ENCODE data around the gene SULT1C2. TPM values are rescaled to one million over a fixed set of nuclear protein-coding genes. Genes with fewer than 3 reads are reported as not detected.

The SULT1C2 gene
- total and polyA plus RNA-seq, 4 donors, result 0.07 to 8.9 (median 0.62) TPM

- H3K27ac ChIP-seq (ENCODE audit: low read depth in 1 of 2, low read length in 2 of 2), result no peak overlapping the region
- DNase-seq (ENCODE audit: low spot score), result no peak
- no peak for TF ChIP-seq HNF4A (conservative IDR thresholded peaks at IDR 0.05)
- TF ChIP-seq FOXA2 (IDR thresholded peaks at IDR 0.05), result no peak
- TF ChIP-seq RXRA (IDR thresholded peaks at IDR 0.05), result no peak
- TF ChIP-seq CTCF (IDR thresholded peaks at IDR 0.05; ENCODE audit: low read depth, low read length, missing input control), result no peak
- no peak overlapping the region for H3K9ac ChIP-seq (ENCODE audit: low read depth in 1 of 2, low read length in 2 of 2)
- peaks cover 0 to 5% (median 0%) of the 10 kb centered on the region in 4 donors for H3K27me3 ChIP-seq (ENCODE audit: control insufficient read depth in 4 of 4, insufficient read depth in 4 of 4, low read length in 3 of 4)
- WGBS, result 82% methylated on average over 2 of the region's 2 CpGs
- H3K9me3 ChIP-seq (ENCODE audit: control insufficient read depth in 4 of 4, low read length in 3 of 4), result no peaks in the 10 kb centered on the region
- H3K36me3 ChIP-seq (ENCODE audit: control insufficient read depth in 4 of 4, insufficient read depth in 3 of 4, low read depth in 1 of 4, low read length in 3 of 4), result no peaks in the 10 kb centered on the region
- H3K4me1 ChIP-seq (ENCODE audit: control insufficient read depth in 4 of 4, insufficient read depth in 4 of 4, low read length in 3 of 4), result no peaks in the 10 kb centered on the region
- no peak overlapping the region for H3K4me3 ChIP-seq (ENCODE audit: low read depth in 1 of 3, low read length in 3 of 3)
These were observed 60.9 kb downstream of the SULT1C2 start for GRCh38 chr2:108349571-108349928.

- Histone ChIP-seq H3K9me3 (ENCODE audit: control insufficient read depth in 4 of 4, low read length in 3 of 4) (no peaks in the 10 kb centered on the region), H3K4me1 (ENCODE audit: control insufficient read depth in 4 of 4, insufficient read depth in 4 of 4, low read length in 3 of 4) (no peaks in the 10 kb centered on the region), H3K9ac (ENCODE audit: low read depth in 1 of 2, low read length in 2 of 2) (no peak overlapping the region), H3K27ac (ENCODE audit: low read depth in 1 of 2, low read length in 2 of 2) (no peak overlapping the region), H3K36me3 (ENCODE audit: control insufficient read depth in 4 of 4, insufficient read depth in 3 of 4, low read depth in 1 of 4, low read length in 3 of 4) (no peaks in the 10 kb centered on the region), H3K4me3 (ENCODE audit: low read depth in 1 of 3, low read length in 3 of 3) (no peak overlapping the region), H3K27me3 (ENCODE audit: control insufficient read depth in 4 of 4, insufficient read depth in 4 of 4, low read length in 3 of 4) (peaks cover 0 to 5% (median 0%) of the 10 kb centered on the region in 4 donors)
- no peak for DNase-seq (ENCODE audit: low spot score)
- TF ChIP-seq REST (IDR thresholded peaks at IDR 0.05) (no peak), FOXA2 (IDR thresholded peaks at IDR 0.05) (no peak), SP1 (IDR thresholded peaks at IDR 0.05) (no peak)
These were observed 63.2 kb downstream of the SULT1C2 start for GRCh38 chr2:108351889-108352288.

GRCh38 chr2:108354136-108354535, 65.4 kb downstream of the SULT1C2 start:
- Histone ChIP-seq H3K4me1 (ENCODE audit: control insufficient read depth in 4 of 4, insufficient read depth in 4 of 4, low read length in 3 of 4) (no peaks in the 10 kb centered on the region), H3K27ac (ENCODE audit: low read depth in 1 of 2, low read length in 2 of 2) (no peak overlapping the region), H3K36me3 (ENCODE audit: control insufficient read depth in 4 of 4, insufficient read depth in 3 of 4, low read depth in 1 of 4, low read length in 3 of 4) (no peaks in the 10 kb centered on the region), H3K4me3 (ENCODE audit: low read depth in 1 of 3, low read length in 3 of 3) (no peak overlapping the region), H3K9me3 (ENCODE audit: control insufficient read depth in 4 of 4, low read length in 3 of 4) (no peaks in the 10 kb centered on the region), H3K9ac (ENCODE audit: low read depth in 1 of 2, low read length in 2 of 2) (no peak overlapping the region), H3K27me3 (ENCODE audit: control insufficient read depth in 4 of 4, insufficient read depth in 4 of 4, low read length in 3 of 4) (peaks cover 0 to 4% (median 0%) of the 10 kb centered on the region in 4 donors)
- TF ChIP-seq RAD21 (IDR thresholded peaks at IDR 0.05) (no peak), JUND (IDR thresholded peaks at IDR 0.05) (no peak), SP1 (IDR thresholded peaks at IDR 0.05) (no peak), MAX (IDR thresholded peaks at IDR 0.05) (no peak), REST (IDR thresholded peaks at IDR 0.05) (no peak)
- DNase-seq (ENCODE audit: low spot score), result no peak
- WGBS, result 67% methylated on average over 5 of the region's 5 CpGs
